ENCODE measurements around the gene PHF12. TPM values are rescaled to one million over a fixed set of nuclear protein-coding genes. Genes with fewer than 3 reads are reported as not detected.
A peak's percentile ranks its signal among the peaks of the same experiment; 100 is the strongest.

The PHF12 gene
- total RNA-seq = 27.4 and 39.8 TPM in 2 replicates

GRCh38 chr17:28951428-28951990, at the start of gene PHF12:
TSS of gene PHF12 (minus strand) at chr17:28951518. CDS start at chr17:28950960, 558 bp downstream.
- peak; percentile 99 for DNase-seq (ENCODE audit: extremely low read depth, low read depth, low spot score)

- DNase-seq (ENCODE audit: extremely low read depth, low read depth, low spot score) = no peak
Measured at GRCh38 chr17:29000973-29001372, 49.7 kb upstream of the PHF12 start.

GRCh38 chr17:28999206-28999605, 47.9 kb upstream of the PHF12 start:
- DNase-seq (ENCODE audit: extremely low read depth, low read depth, low spot score) = no peak

- DNase-seq (ENCODE audit: extremely low read depth, low read depth, low spot score) = no peak
Measured at GRCh38 chr17:28997806-28998205, 46.5 kb upstream of the PHF12 start.

- DNase-seq (ENCODE audit: extremely low read depth, low read depth, low spot score) = no peak
Measured at GRCh38 chr17:28996554-28997096, 45.3 kb upstream of the PHF12 start.

GRCh38 chr17:28993645-28994426, 42.5 kb upstream of the PHF12 start:
- no peak for DNase-seq (ENCODE audit: extremely low read depth, low read depth, low spot score)

GRCh38 chr17:28992625-28993600, 41.6 kb upstream of the PHF12 start:
- DNase-seq (ENCODE audit: extremely low read depth, low read depth, low spot score) = no peak

GRCh38 chr17:28992185-28992584, 40.9 kb upstream of the PHF12 start:
- no peak for DNase-seq (ENCODE audit: extremely low read depth, low read depth, low spot score)

- no peak for DNase-seq (ENCODE audit: extremely low read depth, low read depth, low spot score)
Measured at GRCh38 chr17:28991779-28992178, 40.5 kb upstream of the PHF12 start.

- DNase-seq (ENCODE audit: extremely low read depth, low read depth, low spot score) = no peak
Measured at GRCh38 chr17:28989028-28989427, 37.7 kb upstream of the PHF12 start.

- DNase-seq (ENCODE audit: extremely low read depth, low read depth, low spot score) = no peak
Measured at GRCh38 chr17:28988475-28988874, 37.2 kb upstream of the PHF12 start.

- no peak for DNase-seq (ENCODE audit: extremely low read depth, low read depth, low spot score)
Measured at GRCh38 chr17:28986714-28987655, 35.7 kb upstream of the PHF12 start.

- no peak for DNase-seq (ENCODE audit: extremely low read depth, low read depth, low spot score)
Measured at GRCh38 chr17:28985950-28986713, 34.8 kb upstream of the PHF12 start.

- DNase-seq (ENCODE audit: extremely low read depth, low read depth, low spot score) = no peak
Measured at GRCh38 chr17:28983286-28984230, 32.2 kb upstream of the PHF12 start.

- peak; percentile 90 for DNase-seq (ENCODE audit: extremely low read depth, low read depth, low spot score)
Measured at GRCh38 chr17:28982131-28982793, 30.9 kb upstream of the PHF12 start.

GRCh38 chr17:28978356-28978964, 27.1 kb upstream of the PHF12 start:
- DNase-seq (ENCODE audit: extremely low read depth, low read depth, low spot score) = no peak
